ENCODE data around the gene KIF26B.

Gene KIF26B

DNA sequence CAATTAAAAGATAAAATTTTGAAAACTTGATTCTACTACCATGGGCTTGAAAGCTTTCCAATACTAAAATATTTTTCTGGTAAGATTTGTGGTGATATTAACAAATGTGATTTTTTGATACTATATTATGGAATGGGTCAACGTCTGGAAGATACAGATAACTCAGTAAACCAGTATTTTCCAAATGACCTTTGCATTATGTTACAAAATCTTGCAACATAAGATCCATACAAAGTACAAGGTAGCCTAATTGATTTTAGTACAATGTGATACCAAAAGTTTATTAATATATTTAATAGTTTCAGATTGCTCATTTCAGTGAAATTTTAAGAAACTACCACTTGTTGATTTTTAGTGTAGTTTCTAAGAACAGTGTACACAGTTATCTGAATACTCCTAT lies 236.2 kb downstream of the KIF26B start:
- Histone ChIP-seq H3K9me3 (ENCODE audit: insufficient read depth, low read length) (no peaks in the 10 kb centered on the region), H2AFZ (ENCODE audit: low read depth, low read length, severe bottlenecking) (no peak overlapping the region), H3K4me3 (ENCODE audit: insufficient read depth, low read length, poor library complexity, severe bottlenecking) (no peak overlapping the region), H3K4me2 (ENCODE audit: low read depth, low read length, poor library complexity, severe bottlenecking) (no peak overlapping the region), H3F3A (ENCODE audit: insufficient read depth) (no peaks in the 10 kb centered on the region), H3K36me3 (ENCODE audit: low read length) (no peaks in the 10 kb centered on the region), H3K9me2 (replicated peaks; ENCODE audit: insufficient read depth, low read length) (no peaks in the 10 kb centered on the region), H3K27me3 (ENCODE audit: low read length) (no peaks in the 10 kb centered on the region; the same call in 1 of the 2 replicates), H3K27ac (ENCODE audit: low read depth, low read length) (no peak overlapping the region), H3K79me2 (ENCODE audit: insufficient read depth, low read length) (no peaks in the 10 kb centered on the region), H4K20me1 (ENCODE audit: low read depth, low read length) (no peaks in the 10 kb centered on the region), H3K9ac (ENCODE audit: low read length) (no peak overlapping the region)
- TF ChIP-seq EZH2phosphoT487 (conservative IDR thresholded peaks at IDR 0.05; ENCODE audit: low read length) = no peak
- TF ChIP-seq, protein P1, sequence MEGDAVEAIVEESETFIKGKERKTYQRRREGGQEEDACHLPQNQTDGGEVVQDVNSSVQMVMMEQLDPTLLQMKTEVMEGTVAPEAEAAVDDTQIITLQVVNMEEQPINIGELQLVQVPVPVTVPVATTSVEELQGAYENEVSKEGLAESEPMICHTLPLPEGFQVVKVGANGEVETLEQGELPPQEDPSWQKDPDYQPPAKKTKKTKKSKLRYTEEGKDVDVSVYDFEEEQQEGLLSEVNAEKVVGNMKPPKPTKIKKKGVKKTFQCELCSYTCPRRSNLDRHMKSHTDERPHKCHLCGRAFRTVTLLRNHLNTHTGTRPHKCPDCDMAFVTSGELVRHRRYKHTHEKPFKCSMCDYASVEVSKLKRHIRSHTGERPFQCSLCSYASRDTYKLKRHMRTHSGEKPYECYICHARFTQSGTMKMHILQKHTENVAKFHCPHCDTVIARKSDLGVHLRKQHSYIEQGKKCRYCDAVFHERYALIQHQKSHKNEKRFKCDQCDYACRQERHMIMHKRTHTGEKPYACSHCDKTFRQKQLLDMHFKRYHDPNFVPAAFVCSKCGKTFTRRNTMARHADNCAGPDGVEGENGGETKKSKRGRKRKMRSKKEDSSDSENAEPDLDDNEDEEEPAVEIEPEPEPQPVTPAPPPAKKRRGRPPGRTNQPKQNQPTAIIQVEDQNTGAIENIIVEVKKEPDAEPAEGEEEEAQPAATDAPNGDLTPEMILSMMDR (IDR thresholded peaks at IDR 0.05; ENCODE audit: insufficient read depth, low read length, poor library complexity, severe bottlenecking) = no peak

DNA sequence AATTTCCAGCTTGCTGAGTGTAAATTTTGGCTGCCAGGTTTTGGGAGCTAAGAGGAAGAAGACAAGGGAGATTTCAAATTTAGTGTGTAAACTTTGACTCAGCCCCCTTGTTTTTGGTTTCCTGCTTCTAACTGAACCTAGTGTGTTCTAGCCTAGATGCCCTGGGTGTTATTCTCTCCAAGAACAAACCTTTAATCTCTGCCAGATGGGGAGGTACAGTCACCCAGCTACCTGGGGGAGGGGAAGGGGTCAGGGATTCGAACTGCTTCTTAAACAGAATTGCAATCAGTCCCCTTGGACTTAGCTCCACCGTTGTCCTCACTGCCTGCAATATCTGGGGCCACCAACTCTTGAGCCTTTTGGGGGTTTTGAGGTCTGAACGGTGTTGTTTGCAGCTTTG lies 238.9 kb downstream of the KIF26B start:
- Histone ChIP-seq H3K9me3 (ENCODE audit: insufficient read depth, low read length) (no peaks in the 10 kb centered on the region), H3K4me3 (ENCODE audit: insufficient read depth, low read length, poor library complexity, severe bottlenecking) (no peak overlapping the region), H3K9ac (ENCODE audit: low read length) (no peak overlapping the region), H4K20me1 (ENCODE audit: low read depth, low read length) (no peaks in the 10 kb centered on the region), H3K79me2 (ENCODE audit: insufficient read depth, low read length) (no peaks in the 10 kb centered on the region), H3F3A (ENCODE audit: insufficient read depth) (no peaks in the 10 kb centered on the region), H3K27ac (ENCODE audit: low read depth, low read length) (no peak overlapping the region), H3K9me2 (replicated peaks; ENCODE audit: insufficient read depth, low read length) (no peaks in the 10 kb centered on the region), H3K27me3 (ENCODE audit: low read length) (no peaks in the 10 kb centered on the region; the same call in 1 of the 2 replicates), H3K36me3 (ENCODE audit: low read length) (no peaks in the 10 kb centered on the region), H2AFZ (ENCODE audit: low read depth, low read length, severe bottlenecking) (no peak overlapping the region), H3K4me2 (ENCODE audit: low read depth, low read length, poor library complexity, severe bottlenecking) (no peak overlapping the region)
- no peak for TF ChIP-seq EZH2phosphoT487 (conservative IDR thresholded peaks at IDR 0.05; ENCODE audit: low read length)
- TF ChIP-seq, protein P1 (IDR thresholded peaks at IDR 0.05; ENCODE audit: insufficient read depth, low read length, poor library complexity, severe bottlenecking) = no peak

DNA sequence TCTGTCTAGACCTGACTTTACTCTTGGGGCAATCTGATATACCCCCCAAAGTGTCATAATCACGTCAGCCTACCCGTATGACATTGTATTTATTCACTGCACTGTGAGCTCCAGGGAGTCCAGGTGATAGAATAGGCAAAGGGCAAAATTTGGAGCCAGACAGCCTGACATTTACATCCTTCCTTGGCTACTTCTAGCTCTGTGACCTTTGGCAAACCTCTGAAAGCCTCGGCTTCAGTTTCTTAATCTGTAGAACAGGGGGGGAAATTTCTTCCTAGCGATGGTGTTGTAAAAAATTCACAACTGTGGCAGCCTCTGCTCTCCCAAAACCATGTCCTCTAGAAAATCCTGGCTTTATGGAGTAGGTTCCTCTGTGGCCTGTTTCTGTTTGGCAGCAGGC lies 240.9 kb downstream of the KIF26B start:
- no peak overlapping the region for H3K4me2 ChIP-seq (ENCODE audit: low read depth, low read length, poor library complexity, severe bottlenecking)
- no peak overlapping the region for H3K27ac ChIP-seq (ENCODE audit: low read depth, low read length)
- H2AFZ ChIP-seq (ENCODE audit: low read depth, low read length, severe bottlenecking) = no peak overlapping the region
- no peak overlapping the region for H3K9ac ChIP-seq (ENCODE audit: low read length)
- H3F3A ChIP-seq (ENCODE audit: insufficient read depth) = no peaks in the 10 kb centered on the region
- no peaks in the 10 kb centered on the region; the same call in 1 of the 2 replicates for H3K27me3 ChIP-seq (ENCODE audit: low read length)
- TF ChIP-seq, protein P1 (IDR thresholded peaks at IDR 0.05; ENCODE audit: insufficient read depth, low read length, poor library complexity, severe bottlenecking) = no peak
- TF ChIP-seq EZH2phosphoT487 (conservative IDR thresholded peaks at IDR 0.05; ENCODE audit: low read length) = no peak
- no peaks in the 10 kb centered on the region for H4K20me1 ChIP-seq (ENCODE audit: low read depth, low read length)
- no peaks in the 10 kb centered on the region for H3K36me3 ChIP-seq (ENCODE audit: low read length)
- H3K9me3 ChIP-seq (ENCODE audit: insufficient read depth, low read length) = no peaks in the 10 kb centered on the region
- H3K9me2 ChIP-seq (replicated peaks; ENCODE audit: insufficient read depth, low read length) = no peaks in the 10 kb centered on the region
- H3K4me3 ChIP-seq (ENCODE audit: insufficient read depth, low read length, poor library complexity, severe bottlenecking) = no peak overlapping the region
- H3K79me2 ChIP-seq (ENCODE audit: insufficient read depth, low read length) = no peaks in the 10 kb centered on the region

Measured in SU-DHL-6 (cell line).